GM12891 (cell line): Measurements from ENCODE around the gene NAA15.
A peak's percentile ranks its signal among the peaks of the same experiment; 100 is the strongest.

Experiments used
- POLR2A ChIP-seq: IDR thresholded peaks from 2 replicates; pipeline ENCODE4 v1.6.1; 2011; ENCODE audit warnings: low read depth, low read length, control low read depth
- POLR2AphosphoS5 ChIP-seq: IDR thresholded peaks from 2 replicates; pipeline ENCODE4 v1.6.1; 2011; ENCODE audit warnings: low read depth, low read length, control low read depth
- SPI1 ChIP-seq: IDR thresholded peaks from 2 replicates; pipeline ENCODE4 v1.6.1; 2011; ENCODE audit warnings: low read depth, low read length, control low read depth
- TAF1 ChIP-seq: IDR thresholded peaks from 2 replicates; pipeline ENCODE4 v1.6.1; 2011; ENCODE audit warnings: low read depth, low read length, control low read depth

DNA sequence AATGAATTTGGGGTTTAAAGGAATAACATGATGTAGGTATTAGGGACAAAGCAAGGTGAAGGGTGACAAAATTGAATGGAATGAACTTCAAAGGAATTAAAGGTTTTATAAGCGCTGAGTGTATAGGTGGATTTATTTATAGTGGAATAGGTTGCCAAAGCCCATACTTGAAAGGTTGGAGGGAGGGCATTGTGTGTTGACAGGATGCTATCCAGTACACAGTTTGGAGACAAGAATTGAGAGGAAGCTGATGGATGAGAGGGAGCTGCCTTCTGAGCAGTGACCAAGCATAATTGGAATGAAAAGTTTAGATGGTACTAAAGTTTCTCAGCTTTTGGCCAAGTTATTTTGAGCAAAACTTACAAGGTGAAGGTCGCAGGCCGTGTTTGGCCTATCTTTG, 100.1 kb downstream of the NAA15 start:
- no peak for TF ChIP-seq TAF1
- TF ChIP-seq POLR2A = peak; percentile 51; the same call in 1 of the 2 replicates
- no peak for TF ChIP-seq POLR2AphosphoS5
- TF ChIP-seq SPI1 = no peak
